Head of caudate nucleus (tissue), 42 donors: Measurements from ENCODE around the gene ZNF143.
"Not testable (repeated sequence)": the region's sequence is repeated elsewhere in the genome, so short reads cannot be mapped to it uniquely, and the experiment has no call there.

Source experiments
- DNase-seq, 42 donors: peaks; one replicate each; pipeline versions ENCODE4 v3.0.0 to v3.0.0-alpha.2; 2020 to 2021; ENCODE audit warnings: mixed read lengths in 7 of 42
- intact Hi-C: fragments of 100-400 bp; cut with DNase I; formaldehyde crosslinking; loops from one replicate; pipeline ENCODE4 v1.15.0; 2022

ZNF143 gene

GRCh38 chr11:9460322-9461062, at the start of gene ZNF143:
Gene ZNF143 (plus strand): TSS chr11:9461012. CDS start chr11:9471309, 10,297 bp downstream.
- intact Hi-C loops = no loop called here
- DNase-seq = peak; percentile 99 to 100 (median 100)

- DNase-seq = no peak
- intact Hi-C loops = no loop called here
These were observed 32.1 kb upstream of the ZNF143 start for GRCh38 chr11:9428706-9429105.

GRCh38 chr11:9438611-9439010, 22.2 kb upstream of the ZNF143 start:
- intact Hi-C loops = no loop called here
- no peak for DNase-seq

- intact Hi-C loops = no loop called here
- no peak for DNase-seq
These were observed 14.6 kb upstream of the ZNF143 start for GRCh38 chr11:9446230-9446629.

GRCh38 chr11:9448576-9449352, 12.0 kb upstream of the ZNF143 start:
- peak in 1 of 42 donors; percentile 12 for DNase-seq
- intact Hi-C loops = no loop called here

GRCh38 chr11:9452023-9452422, 8.8 kb upstream of the ZNF143 start:
- intact Hi-C loops, DNase-seq: not testable (repeated sequence)

GRCh38 chr11:9455722-9456121, 5.1 kb upstream of the ZNF143 start:
- DNase-seq = no peak
- intact Hi-C loops = no loop called here

- peak in 40 of 42 donors; percentile 11 to 80 (median 54) for DNase-seq
- intact Hi-C loops = no loop called here
These were observed 1.0 kb upstream of the ZNF143 start for GRCh38 chr11:9459667-9460321.

GRCh38 chr11:9461063-9461759, 399 bp downstream of the ZNF143 start:
- intact Hi-C loops = no loop called here
- DNase-seq = peak; percentile 68 to 94 (median 87)

GRCh38 chr11:9461760-9462134, 935 bp downstream of the ZNF143 start:
- peak in 1 of 42 donors; percentile 17 for DNase-seq
- intact Hi-C loops = no loop called here

- intact Hi-C loops = no loop called here
- DNase-seq = no peak
These were observed 1.5 kb downstream of the ZNF143 start for GRCh38 chr11:9462172-9462799.

GRCh38 chr11:9462806-9463537, 2.2 kb downstream of the ZNF143 start:
- intact Hi-C loops = no loop called here
- DNase-seq = no peak

GRCh38 chr11:9470765-9471164, 10.0 kb downstream of the ZNF143 start:
- DNase-seq = peak in 1 of 42 donors; percentile 3
- intact Hi-C loops = no loop called here

- intact Hi-C loops = no loop called here
- DNase-seq = no peak
These were observed 12.6 kb downstream of the ZNF143 start for GRCh38 chr11:9473408-9473807.

- intact Hi-C loops = no loop called here
These were observed 19.1 kb downstream of the ZNF143 start for GRCh38 chr11:9479899-9480298.

GRCh38 chr11:9489080-9489765, 28.4 kb downstream of the ZNF143 start:
- DNase-seq = no peak
- intact Hi-C loops = no loop called here

More at GRCh38 chr11:9479899-9480298, 19.1 kb downstream of the ZNF143 start:
- no peak for DNase-seq

- DNase-seq = no peak
- intact Hi-C loops = no loop called here
These were observed 29.6 kb downstream of the ZNF143 start for GRCh38 chr11:9490376-9490775.

- intact Hi-C loops = no loop called here
- DNase-seq = no peak
These were observed 32.7 kb downstream of the ZNF143 start for GRCh38 chr11:9493492-9493891.
